NCI-H128 (cell line): ENCODE results near the gene S1PR4.

Source experiments
- DNase-seq: peaks from one replicate; lab custom pipeline; 2025; ENCODE audit not compliant: unreplicated experiment; lab: John Stamatoyannopoulos, UW

S1PR4 gene

GRCh38 chr19:3178377-3178972 lies at the start of gene S1PR4:
Gene S1PR4, plus strand, starts transcription at chr19:3178769. Its CDS starts 24 bp downstream, at chr19:3178793.
- no peak for DNase-seq

- no peak for DNase-seq
Measured at GRCh38 chr19:3129112-3129511, 49.5 kb upstream of the S1PR4 start.

- no peak for DNase-seq
Measured at GRCh38 chr19:3131168-3131567, 47.4 kb upstream of the S1PR4 start.

GRCh38 chr19:3132971-3133792 lies 45.4 kb upstream of the S1PR4 start:
- no peak for DNase-seq

GRCh38 chr19:3133793-3134116 lies 44.8 kb upstream of the S1PR4 start:
- DNase-seq: no peak

- DNase-seq: no peak
Measured at GRCh38 chr19:3135961-3136683, 42.4 kb upstream of the S1PR4 start, which contains the start of gene GNA15. Gene GNA15, plus strand, starts transcription at chr19:3136033. Its CDS starts 418 bp downstream, at chr19:3136451.

GRCh38 chr19:3136684-3137055 lies 41.9 kb upstream of the S1PR4 start:
- DNase-seq: no peak

- no peak for DNase-seq
Measured at GRCh38 chr19:3137119-3137518, 41.5 kb upstream of the S1PR4 start.

GRCh38 chr19:3138268-3138667 lies 40.3 kb upstream of the S1PR4 start:
- no peak for DNase-seq

GRCh38 chr19:3140667-3141038 lies 37.9 kb upstream of the S1PR4 start:
- DNase-seq: no peak

GRCh38 chr19:3142292-3142670 lies 36.3 kb upstream of the S1PR4 start:
- DNase-seq: no peak

GRCh38 chr19:3142781-3143337 lies 35.7 kb upstream of the S1PR4 start:
- no peak for DNase-seq

- no peak for DNase-seq
Measured at GRCh38 chr19:3145909-3146676, 32.5 kb upstream of the S1PR4 start.

GRCh38 chr19:3146677-3147100 lies 31.9 kb upstream of the S1PR4 start:
- DNase-seq: no peak

- no peak for DNase-seq
Measured at GRCh38 chr19:3148503-3148902, 30.1 kb upstream of the S1PR4 start.

- no peak for DNase-seq
Measured at GRCh38 chr19:3149089-3149488, 29.5 kb upstream of the S1PR4 start.

- DNase-seq: no peak
Measured at GRCh38 chr19:3149526-3150505, 28.8 kb upstream of the S1PR4 start.

- no peak for DNase-seq
Measured at GRCh38 chr19:3150739-3151329, 27.7 kb upstream of the S1PR4 start.
